A673 (cell line): ENCODE measurements around the gene COL5A3.

Source experiments
- CTCF ChIP-seq: fragments of 300-800, 200-600 bp; sonication (generic); conservative IDR thresholded peaks from 2 replicates; pipeline ENCODE4 v1.5.1; 2017; ENCODE audit warnings: low read depth, mild to moderate bottlenecking, antibody characterized with exemption, low read length, moderate library complexity, mixed read lengths
- EZH2 ChIP-seq: fragments of 200-600 bp; sonication (generic); IDR thresholded peaks from 2 replicates; pipeline ENCODE4 v1.6.1; 2017; ENCODE audit warnings: borderline replicate concordance, low read depth, mild to moderate bottlenecking, mixed read lengths, antibody characterized with exemption, low read length; ENCODE audit not compliant: poor library complexity, severe bottlenecking

- TF ChIP-seq CTCF (no peak), EZH2 (no peak)
Observed at GRCh38 chr19:10026744-10027143, 16.4 kb upstream of the COL5A3 start.
